Cardiac muscle cell (in vitro differentiated cells and primary cell): ENCODE data around the gene EMX2. TPM values are rescaled to one million over a fixed set of nuclear protein-coding genes. Genes with fewer than 3 reads are reported as not detected.
A peak's percentile ranks its signal among the peaks of the same experiment; 100 is the strongest.

Experiments used
- DNase-seq, 2 donors: peaks; one replicate each; pipeline versions ENCODE4 v3.0.0 to v3.0.0-alpha.2; 2010 to 2017; ENCODE audit warnings: low read depth in 1 of 2, low spot score in 1 of 2
- H3K27ac ChIP-seq: fragments of 200-600 bp; sonication (generic); 2 replicates; pipeline ENCODE4 v1.5.1; 2016
- H3K27me3 ChIP-seq: fragments of 200-600 bp; sonication (generic); 2 replicates; pipeline ENCODE4 v1.6.0; 2016; ENCODE audit warnings: control low read depth
- H3K36me3 ChIP-seq: fragments of 200-600 bp; sonication (generic); 2 replicates; pipeline ENCODE4 v1.5.1; 2016; ENCODE audit warnings: control low read depth
- H3K4me1 ChIP-seq: fragments of 200-600 bp; sonication (generic); 2 replicates; pipeline ENCODE4 v1.8.1; 2017; ENCODE audit warnings: low read depth, mild to moderate bottlenecking, mixed run types
- H3K4me3 ChIP-seq: fragments of 200-600 bp; sonication (generic); 2 replicates; pipeline ENCODE4 v1.5.1; 2016; ENCODE audit warnings: mild to moderate bottlenecking
- H3K9me3 ChIP-seq: fragments of 200-600 bp; sonication (generic); 2 replicates; pipeline ENCODE4 v1.5.1; 2017; ENCODE audit warnings: low read depth, mild to moderate bottlenecking, control low read depth
- CTCF ChIP-seq: IDR thresholded peaks from 2 replicates; pipeline ENCODE4 v1.5.1; 2012; ENCODE audit warnings: low read depth, mild to moderate bottlenecking, low read length
- polyA plus RNA-seq: library from polyadenylated mRNA; unstranded; fragments of >200 nt; fragmentation: Nextera tagmentation; extraction: Ambion mirVana; gene quantifications from 2 replicates; pipeline ENCODE4 v1.2.1, GENCODE V29; 2016
- total RNA-seq: library from RNA; depleted of rRNA; stranded (reverse); fragments of >200 nt; gene quantifications from 2 replicates; pipeline ENCODE4 v1.2.3, GENCODE V29; 2016

EMX2 gene
- total and polyA plus RNA-seq, 2 experiments from 2014 or later = not detected

- Histone ChIP-seq H3K4me3 (no peak overlapping the region), H3K4me1 (peaks cover 3% of the 10 kb centered on the region), H3K27me3 (peaks cover 100% of the 10 kb centered on the region), H3K36me3 (no peaks in the 10 kb centered on the region), H3K27ac (no peak overlapping the region), H3K9me3 (no peaks in the 10 kb centered on the region)
- DNase-seq = no peak
- TF ChIP-seq CTCF = no peak
Observed at GRCh38 chr10:117539903-117540639, 2.5 kb upstream of the EMX2 start.

GRCh38 chr10:117540640-117541404, 1.7 kb upstream of the EMX2 start:
- Histone ChIP-seq H3K27me3 (peaks cover 100% of the 10 kb centered on the region), H3K36me3 (no peaks in the 10 kb centered on the region), H3K27ac (no peak overlapping the region), H3K4me3 (no peak overlapping the region), H3K4me1 (peaks cover 5% of the 10 kb centered on the region), H3K9me3 (no peaks in the 10 kb centered on the region)
- DNase-seq = no peak
- no peak for TF ChIP-seq CTCF

GRCh38 chr10:117541405-117541908, 1.1 kb upstream of the EMX2 start:
- no peaks in the 10 kb centered on the region for H3K36me3 ChIP-seq
- no peak overlapping the region for H3K4me3 ChIP-seq
- no peak overlapping the region for H3K27ac ChIP-seq
- peak in 1 of 2 donors; percentile 51 for DNase-seq
- H3K27me3 ChIP-seq = peaks cover 100% of the 10 kb centered on the region
- peaks cover 5% of the 10 kb centered on the region for H3K4me1 ChIP-seq
- no peak for TF ChIP-seq CTCF
- no peaks in the 10 kb centered on the region for H3K9me3 ChIP-seq

GRCh38 chr10:117541909-117542705, 439 bp upstream of the EMX2 start:
- H3K27ac ChIP-seq = no peak overlapping the region
- peaks cover 5% of the 10 kb centered on the region for H3K4me1 ChIP-seq
- peaks cover 100% of the 10 kb centered on the region for H3K27me3 ChIP-seq
- no peaks in the 10 kb centered on the region for H3K9me3 ChIP-seq
- H3K4me3 ChIP-seq = peak overlapping the region; percentile 9
- DNase-seq = peak; percentile 75 to 76
- TF ChIP-seq CTCF = no peak
- H3K36me3 ChIP-seq = no peaks in the 10 kb centered on the region

- DNase-seq = peak in 1 of 2 donors; percentile 34
- H3K4me1 ChIP-seq = peaks cover 5% of the 10 kb centered on the region
Observed at GRCh38 chr10:117543225-117544003, 868 bp downstream of the EMX2 start.

More at GRCh38 chr10:117543225-117544003, 868 bp downstream of the EMX2 start:
- H3K36me3 ChIP-seq = no peaks in the 10 kb centered on the region
- no peak overlapping the region for H3K4me3 ChIP-seq
- peaks cover 100% of the 10 kb centered on the region for H3K27me3 ChIP-seq
- H3K9me3 ChIP-seq = no peaks in the 10 kb centered on the region
- H3K27ac ChIP-seq = no peak overlapping the region
- TF ChIP-seq CTCF = no peak
